ENCODE data around the gene RAB34.

Gene RAB34

DNA sequence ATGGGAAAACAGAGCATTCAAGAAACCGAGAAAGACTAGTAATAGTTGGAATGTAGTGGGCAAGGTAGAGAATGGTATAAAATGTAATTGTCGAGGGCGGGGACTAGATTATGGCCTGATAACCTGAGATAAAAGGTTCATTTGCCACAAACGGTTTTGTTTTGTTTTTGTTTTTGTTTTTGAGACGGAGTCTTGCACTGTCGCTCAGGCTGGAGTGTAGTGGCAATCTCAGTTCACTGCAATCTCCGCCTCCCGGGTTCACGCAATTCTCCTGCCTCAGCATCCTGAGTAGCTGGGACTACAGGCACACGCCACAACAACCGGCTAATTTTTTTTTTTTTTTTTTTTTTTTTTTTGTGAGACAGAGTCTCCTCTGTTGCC lies 12.3 kb upstream of the RAB34 start:
- no peak overlapping the region for H3K4me3 Mint-ChIP-seq
- peak overlapping the region; percentile 4 to 71 (median 13) for H3K27ac Mint-ChIP-seq
- H3K36me3 Mint-ChIP-seq (ENCODE audit: low read depth) = peaks cover 4% of the 10 kb centered on the region
- H3K27me3 Mint-ChIP-seq (ENCODE audit: low read depth) = no peaks in the 10 kb centered on the region
- TF ChIP-seq CTCF (IDR thresholded peaks at IDR 0.05; ENCODE audit: unreplicated experiment in 3 of 3) = no peak
- H3K9me3 Mint-ChIP-seq = no peaks in the 10 kb centered on the region
- H3K4me1 Mint-ChIP-seq = peaks cover 11% of the 10 kb centered on the region

DNA sequence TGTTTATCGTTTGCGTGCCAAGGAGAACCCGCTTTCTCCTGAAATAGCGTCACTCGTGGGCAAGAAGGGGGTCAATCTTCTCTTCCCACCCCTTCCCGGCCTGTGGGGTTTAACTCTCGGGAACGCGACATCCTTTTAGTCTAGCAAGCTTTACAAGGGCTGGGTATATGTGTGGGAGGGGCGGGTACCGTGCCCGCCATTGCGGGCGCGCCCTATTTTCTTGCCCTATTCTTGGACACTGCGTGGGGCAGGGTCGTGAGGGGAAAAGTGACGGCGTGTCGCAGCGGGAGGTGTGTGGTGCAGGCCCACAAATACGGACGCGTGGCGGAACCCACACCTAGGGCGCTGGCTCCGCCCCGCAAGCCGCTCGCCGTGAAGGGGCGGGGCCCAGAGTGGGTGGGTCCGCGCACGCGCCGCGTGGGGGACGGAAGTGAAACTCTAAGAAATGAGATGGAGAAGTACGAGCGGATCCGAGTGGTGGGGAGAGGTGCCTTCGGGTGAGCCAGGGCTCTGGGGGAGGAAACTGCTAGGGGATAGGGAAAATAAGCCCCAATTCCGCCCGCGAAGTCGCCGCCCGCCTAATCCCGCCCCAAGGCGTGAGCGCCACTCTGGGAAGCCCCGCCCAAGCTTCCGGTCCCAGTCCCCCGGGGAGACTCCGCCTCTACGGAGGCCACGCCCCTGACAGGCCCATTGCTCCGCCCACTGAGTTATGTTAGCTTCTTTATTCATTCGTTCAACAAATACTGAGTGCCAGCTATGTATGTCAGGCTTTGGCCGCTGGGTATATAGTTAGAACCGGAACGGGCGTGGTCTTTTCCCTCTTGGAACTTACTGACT lies 10.9 kb upstream of the RAB34 start, which contains the start of gene NEK8:
TSS of gene NEK8 (plus strand) at position 425 of the 837 bp plus-strand sequence. CDS start at position 451, 26 bp downstream.
- no peaks in the 10 kb centered on the region for H3K9me3 Mint-ChIP-seq
- TF ChIP-seq CTCF (IDR thresholded peaks at IDR 0.05; ENCODE audit: unreplicated experiment in 3 of 3) = no peak
- H3K27me3 Mint-ChIP-seq (ENCODE audit: low read depth) = no peaks in the 10 kb centered on the region
- H3K36me3 Mint-ChIP-seq (ENCODE audit: low read depth) = peaks cover 17% of the 10 kb centered on the region
- H3K4me1 Mint-ChIP-seq = peaks cover 23% of the 10 kb centered on the region
- peak within 1 kb of the TSS; percentile 96 to 99 (median 98) for H3K4me3 Mint-ChIP-seq
- peak within 1 kb of the TSS; percentile 71 to 97 (median 91) for H3K27ac Mint-ChIP-seq

- Mint-ChIP-seq H3K4me3 (peak overlapping the region; percentile 96 to 99 (median 98)), H3K27ac (peak overlapping the region; percentile 71 to 97 (median 91)), H3K4me1 (peaks cover 31% of the 10 kb centered on the region), H3K9me3 (no peaks in the 10 kb centered on the region), H3K36me3 (ENCODE audit: low read depth) (peaks cover 30% of the 10 kb centered on the region), H3K27me3 (ENCODE audit: low read depth) (no peaks in the 10 kb centered on the region)
- peak; percentile 98 to 99 (median 99) for TF ChIP-seq CTCF (IDR thresholded peaks at IDR 0.05; ENCODE audit: unreplicated experiment in 3 of 3)
Measured at GRCh38 chr17:28726627-28727491, 9.2 kb upstream of the RAB34 start.

DNA sequence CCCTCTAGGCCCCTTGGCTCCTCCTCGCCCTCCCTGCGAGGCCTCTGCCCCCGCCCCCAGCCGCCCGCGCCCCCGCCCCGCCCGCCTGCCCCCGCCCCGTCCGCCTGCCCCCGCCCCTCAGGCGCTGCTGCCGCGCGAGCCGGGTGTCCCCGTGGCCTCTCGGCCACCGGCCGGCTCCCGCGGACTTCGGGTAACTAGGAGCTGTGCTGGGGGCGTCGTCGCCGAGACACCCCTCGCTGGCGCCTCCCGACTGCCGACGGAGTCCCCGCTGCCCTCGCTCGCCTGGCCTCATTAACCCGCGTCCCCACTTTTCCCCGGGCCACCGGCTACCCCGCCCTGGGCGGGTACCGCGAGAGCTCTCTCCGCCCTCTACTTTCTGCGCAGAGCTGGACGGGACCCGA lies 8.6 kb upstream of the RAB34 start, which contains the start of gene TLCD1:
TSS of gene TLCD1 (minus strand) at position 8 of the 401 bp plus-strand sequence. CDS start 136 bp downstream, outside the sequence.
- Mint-ChIP-seq H3K27me3 (ENCODE audit: low read depth) (no peaks in the 10 kb centered on the region), H3K4me3 (peak within 1 kb of the TSS; percentile 96 to 99 (median 98)), H3K9me3 (no peaks in the 10 kb centered on the region), H3K4me1 (peaks cover 36% of the 10 kb centered on the region), H3K36me3 (ENCODE audit: low read depth) (peaks cover 34% of the 10 kb centered on the region), H3K27ac (peak within 1 kb of the TSS; percentile 71 to 97 (median 95))
- no peak for TF ChIP-seq CTCF (IDR thresholded peaks at IDR 0.05; ENCODE audit: unreplicated experiment in 3 of 3)

DNA sequence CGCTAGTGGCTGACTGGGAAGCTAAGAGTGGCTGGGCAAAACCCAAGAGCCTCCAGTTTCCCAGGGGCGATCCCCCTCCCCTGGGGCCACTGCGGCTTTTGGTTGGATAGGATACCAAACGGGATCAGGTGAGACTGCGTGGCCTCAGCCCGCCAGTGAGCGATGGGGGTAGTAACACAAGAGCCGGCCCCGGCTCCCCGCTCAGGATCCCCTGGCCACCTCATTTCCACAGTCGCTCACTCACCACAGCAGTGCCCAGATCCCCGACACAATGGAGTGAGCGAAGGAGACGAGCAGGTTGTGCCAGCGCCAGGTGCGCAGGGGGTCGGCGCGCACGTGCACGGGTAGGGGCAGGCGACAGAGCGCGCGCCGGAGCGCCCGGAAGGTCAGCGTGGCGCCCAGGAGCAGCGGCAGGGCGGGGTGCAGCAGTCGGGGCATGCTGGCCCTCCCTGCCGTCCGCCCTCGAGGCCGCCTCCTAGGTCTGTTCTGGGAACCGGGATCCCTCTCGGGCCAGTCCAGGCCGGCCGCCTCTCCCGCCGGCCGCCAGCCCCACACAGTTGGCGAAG lies 8.1 kb upstream of the RAB34 start:
- H3K27me3 Mint-ChIP-seq (ENCODE audit: low read depth) = no peaks in the 10 kb centered on the region
- H3K9me3 Mint-ChIP-seq = no peaks in the 10 kb centered on the region
- H3K27ac Mint-ChIP-seq = peak overlapping the region; percentile 70 to 95 (median 88)
- no peak for TF ChIP-seq CTCF (IDR thresholded peaks at IDR 0.05; ENCODE audit: unreplicated experiment in 3 of 3)
- peaks cover 41% of the 10 kb centered on the region for H3K4me1 Mint-ChIP-seq
- peak overlapping the region; percentile 85 to 92 (median 86) for H3K4me3 Mint-ChIP-seq
- peaks cover 39% of the 10 kb centered on the region for H3K36me3 Mint-ChIP-seq (ENCODE audit: low read depth)
